SK-N-SH (cell line): ENCODE results near the gene FPR1. TPM values are rescaled to one million over a fixed set of nuclear protein-coding genes. Genes with fewer than 3 reads are reported as not detected.
A peak's percentile ranks its signal among the peaks of the same experiment; 100 is the strongest.

ENCODE experiments used
- CTCF ChIA-PET: fragments of 300-600, 350-600 bp; formaldehyde crosslinking; extraction: SDS; loops from one replicate; lab custom pipeline; 2021; lab: Yijun Ruan, JAX
- POLR2A ChIA-PET: fragments of 350-600 bp; sonication (Branson Sonifier 250); formaldehyde crosslinking; extraction: SDS; loops from one replicate; lab custom pipeline; 2020; ENCODE audit warnings: antibody characterized with exemption, inconsistent platforms; lab: Yijun Ruan, JAX
- DNase-seq: peaks from one replicate; pipeline ENCODE4 v3.0.0; 2012
- H2AFZ ChIP-seq: fragments of 200-600 bp; sonication (generic); 2 replicates; pipeline ENCODE4 v1.8.1; 2016; ENCODE audit warnings: antibody characterized with exemption, mild to moderate bottlenecking, low read depth
- H3F3A ChIP-seq: fragments of 200-600 bp; sonication (generic); replicated peaks from 2 replicates; pipeline ENCODE3; 2016; ENCODE audit warnings: antibody characterized with exemption, mild to moderate bottlenecking; ENCODE audit not compliant: insufficient read depth
- H3K27ac ChIP-seq, 2 experiments: fragments of 200-500 bp in 1 of 2; fragments of 200-600 bp in 1 of 2; sonication (Bioruptor generic) in 1 of 2; sonication (generic), shearing (Covaris generic) in 1 of 2; 2 replicates each; pipeline versions ENCODE4 v1.5.1 to v1.6.1; 2014 to 2016; ENCODE audit warnings: low read depth in 2 of 2, inconsistent platforms in 1 of 2, low read length in 1 of 2, mild to moderate bottlenecking in 1 of 2, mixed read lengths in 1 of 2
- H3K27me3 ChIP-seq: fragments of 200-600 bp; sonication (generic), shearing (Covaris generic); 2 replicates; pipeline ENCODE4 v1.6.1; 2016; ENCODE audit warnings: mixed run types; ENCODE audit not compliant: insufficient read depth
- H3K36me3 ChIP-seq, 2 experiments: fragments of 200-500 bp in 1 of 2; fragments of 200-600 bp in 1 of 2; sonication (Bioruptor generic) in 1 of 2; sonication (generic) in 1 of 2; replicated peaks in 1 of 2; 2 replicates each; pipeline versions ENCODE3 to v1.5.1; 2014 to 2016; ENCODE audit warnings: low read length in 1 of 2, mild to moderate bottlenecking in 1 of 2; ENCODE audit not compliant: insufficient read depth in 2 of 2, control insufficient read depth in 1 of 2
- H3K4me1 ChIP-seq, 2 experiments: fragments of 200-500 bp in 1 of 2; fragments of 200-600 bp in 1 of 2; sonication (Bioruptor generic) in 1 of 2; sonication (generic), shearing (Covaris generic) in 1 of 2; 2 replicates each; pipeline versions ENCODE4 v1.5.1 to v1.6.1; 2014 to 2016; ENCODE audit warnings: low read depth in 1 of 2, low read length in 1 of 2, mixed run types in 1 of 2; ENCODE audit not compliant: insufficient read depth in 2 of 2, control insufficient read depth in 1 of 2
- H3K4me2 ChIP-seq: fragments of 200-600 bp; sonication (generic), shearing (Covaris generic); 2 replicates; pipeline ENCODE4 v1.6.1; 2017; ENCODE audit warnings: mixed run types
- H3K4me3 ChIP-seq, 2 experiments: fragments of 200-500 bp in 1 of 2; fragments of 200-600 bp in 1 of 2; sonication (Bioruptor generic) in 1 of 2; sonication (generic), shearing (Covaris generic) in 1 of 2; 2 replicates each; pipeline versions ENCODE4 v1.5.1 to v1.8.1; 2014 to 2016; ENCODE audit warnings: low read depth in 2 of 2, inconsistent platforms in 1 of 2, low read length in 1 of 2, mild to moderate bottlenecking in 1 of 2, mixed read lengths in 1 of 2, moderate library complexity in 1 of 2
- H3K79me2 ChIP-seq: fragments of 200-600 bp; sonication (generic); 2 replicates; pipeline ENCODE4 v1.8.1; 2017; ENCODE audit warnings: mild to moderate bottlenecking; ENCODE audit not compliant: insufficient read depth
- H3K9ac ChIP-seq: fragments of 200-600 bp; sonication (generic); 2 replicates; pipeline ENCODE4 v1.6.1; 2017; ENCODE audit warnings: mixed run types
- H3K9me2 ChIP-seq: fragments of 200-600 bp; sonication (generic); 2 replicates; pipeline ENCODE4 v1.6.1; 2017; ENCODE audit warnings: mixed run types
- H3K9me3 ChIP-seq: fragments of 200-600 bp; sonication (generic); 2 replicates; pipeline ENCODE4 v1.6.1; 2017; ENCODE audit warnings: mixed run types, mild to moderate bottlenecking, moderate library complexity
- H4K20me1 ChIP-seq: fragments of 200-600 bp; sonication (generic); 2 replicates; pipeline ENCODE4 v1.6.1; 2017; ENCODE audit warnings: mild to moderate bottlenecking, mixed run types; ENCODE audit not compliant: insufficient read depth
- ELF1 ChIP-seq: IDR thresholded peaks from 2 replicates; pipeline ENCODE4 v1.4.0; 2012
- EZH2phosphoT487 ChIP-seq: fragments of 200-600 bp; sonication (generic); IDR thresholded peaks from 2 replicates; pipeline ENCODE4 v1.6.1; 2017; ENCODE audit warnings: low read depth, mixed run types, mild to moderate bottlenecking, antibody characterized with exemption, moderate library complexity, borderline replicate concordance
- FOSL2 ChIP-seq: IDR thresholded peaks from 2 replicates; pipeline ENCODE4 v1.4.0; 2012; ENCODE audit warnings: low read depth, mild to moderate bottlenecking, moderate library complexity, borderline replicate concordance
- FOXJ3 ChIP-seq: sonication (generic); formaldehyde crosslinking; IDR thresholded peaks from 2 replicates; pipeline ENCODE4 v1.5.1; 2020; ENCODE audit warnings: mild to moderate bottlenecking, missing genetic modification reagents
- GABPA ChIP-seq: IDR thresholded peaks from 2 replicates; pipeline ENCODE4 v1.4.0; 2012; ENCODE audit warnings: low read depth, mild to moderate bottlenecking
- GATA2 ChIP-seq: sonication (generic); formaldehyde crosslinking; IDR thresholded peaks from 2 replicates; pipeline ENCODE4 v1.5.0; 2020; ENCODE audit warnings: mild to moderate bottlenecking, missing genetic modification reagents
- JUND ChIP-seq: IDR thresholded peaks from 2 replicates; pipeline ENCODE4 v1.4.0; 2012
- MEF2A ChIP-seq: IDR thresholded peaks from 2 replicates; pipeline ENCODE4 v1.4.0; 2012; ENCODE audit warnings: low read depth, borderline replicate concordance
- NFIC ChIP-seq: IDR thresholded peaks from 2 replicates; pipeline ENCODE4 v1.4.0; 2012; ENCODE audit warnings: borderline replicate concordance
- POLR2AphosphoS5 ChIP-seq: IDR thresholded peaks from 2 replicates; pipeline ENCODE4 v1.6.1; 2012; ENCODE audit warnings: low read depth, low read length
- RFX5 ChIP-seq: IDR thresholded peaks from 2 replicates; pipeline ENCODE4 v1.6.1; 2012; ENCODE audit warnings: mild to moderate bottlenecking, improper control_type of control experiment, low read length
- TAF1 ChIP-seq: IDR thresholded peaks from 2 replicates; pipeline ENCODE4 v1.6.1; 2012; ENCODE audit warnings: low read depth, mild to moderate bottlenecking, low read length, moderate library complexity, borderline replicate concordance
- USF2 ChIP-seq: fragments of 150-350 bp; IDR thresholded peaks from 2 replicates; pipeline ENCODE4 v1.6.1; 2017; ENCODE audit warnings: antibody characterized with exemption, low read length, low read depth, borderline replicate concordance
- YY1 ChIP-seq: IDR thresholded peaks from 2 replicates; pipeline ENCODE4 v1.4.0; 2012; ENCODE audit warnings: low read depth, mild to moderate bottlenecking
- ZBTB33 ChIP-seq: IDR thresholded peaks from 2 replicates; pipeline ENCODE4 v1.4.0; 2012; ENCODE audit warnings: low read depth, borderline replicate concordance
- WGBS: methylation state at CpG from one replicate; pipeline ENCODE4 v1.1.6; 2017; ENCODE audit warnings: low lambda C conversion rate; 5-methylcytosine and 5-hydroxymethylcytosine counted together
- polyA plus RNA-seq, 3 experiments: library from polyadenylated mRNA; depleted of rRNA; stranded (reverse); fragments of >200 nt; gene quantifications; 2 replicates each; pipeline ENCODE4 v1.2.3, GENCODE V29; 2012
- TF ChIP-seq, protein P1 (sequence below): IDR thresholded peaks from 2 replicates; pipeline ENCODE4 v1.6.1; 2012; ENCODE audit warnings: mild to moderate bottlenecking, low read depth, low read length, moderate library complexity

The FPR1 gene
- polyA plus RNA-seq, 1 of the 3 experiments (the other 2 are of a cell fraction): not detected

DNA sequence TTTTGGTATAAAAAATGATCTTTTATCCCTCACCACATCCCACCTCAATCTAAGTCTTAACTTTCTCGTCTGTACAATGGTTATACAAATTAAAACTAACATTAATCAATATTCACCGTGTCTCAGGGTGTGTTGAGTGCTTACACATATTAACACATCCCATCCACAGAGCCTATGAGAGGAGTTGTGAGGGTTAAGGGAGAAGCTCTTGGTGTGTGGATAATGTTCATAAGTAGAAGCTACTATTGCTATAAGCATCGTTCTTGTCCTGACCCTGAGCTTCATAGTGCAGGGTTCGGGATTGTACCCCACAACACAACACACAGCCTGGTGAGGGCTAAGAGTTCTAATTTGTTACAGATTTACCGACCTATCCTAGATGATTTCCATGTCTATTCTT, 45.8 kb upstream of the FPR1 start:
- DNase-seq: no peak
- H3K9me3 ChIP-seq: no peaks in the 10 kb centered on the region
- 7% methylated on average over 5 of the region's 5 CpGs for WGBS
- no peaks in the 10 kb centered on the region for H3K36me3 ChIP-seq
- peaks cover 10 to 32% of the 10 kb centered on the region in 2 experiments; a peak in 3 of 4 replicates for H3K4me1 ChIP-seq
- no peaks in the 10 kb centered on the region for H3K9me2 ChIP-seq
- POLR2A ChIA-PET: no interaction called here
- no peaks in the 10 kb centered on the region; the same call in 1 of the 2 replicates for H3K79me2 ChIP-seq
- H3K9ac ChIP-seq: 0 out of 2 replicates have a peak overlapping the region, but pooled peaks have one; percentile 51
- CTCF ChIA-PET: interaction anchor here (2.1 to 2.4 kb wide), 2 partner anchors 10 to 20 kb away, joined by 7 to 9 read pairs; no protein-coding TSS in a partner anchor
- H3K27ac ChIP-seq: peak overlapping the region in 1 of 2 experiments; percentile 91; a peak in 1 of 4 replicates
- no peak overlapping the region for H2AFZ ChIP-seq
- H3F3A ChIP-seq: peaks cover 51% of the 10 kb centered on the region
- H3K27me3 ChIP-seq: no peaks in the 10 kb centered on the region
- no peaks in the 10 kb centered on the region for H4K20me1 ChIP-seq
- no peak overlapping the region; the same call in 1 of the 2 replicates for H3K4me2 ChIP-seq
- TF ChIP-seq FOSL2 (no peak), TAF1 (no peak), GABPA (no peak), RFX5 (no peak), USF2 (no peak), YY1 (no peak), GATA2 (CRISPR knock-in tag) (no peak), JUND (no peak), FOXJ3 (CRISPR knock-in tag) (no peak), NFIC (no peak), ELF1 (no peak), POLR2AphosphoS5 (no peak), MEF2A (no peak), ZBTB33 (no peak), EZH2phosphoT487 (no peak)
- TF ChIP-seq, protein P1, sequence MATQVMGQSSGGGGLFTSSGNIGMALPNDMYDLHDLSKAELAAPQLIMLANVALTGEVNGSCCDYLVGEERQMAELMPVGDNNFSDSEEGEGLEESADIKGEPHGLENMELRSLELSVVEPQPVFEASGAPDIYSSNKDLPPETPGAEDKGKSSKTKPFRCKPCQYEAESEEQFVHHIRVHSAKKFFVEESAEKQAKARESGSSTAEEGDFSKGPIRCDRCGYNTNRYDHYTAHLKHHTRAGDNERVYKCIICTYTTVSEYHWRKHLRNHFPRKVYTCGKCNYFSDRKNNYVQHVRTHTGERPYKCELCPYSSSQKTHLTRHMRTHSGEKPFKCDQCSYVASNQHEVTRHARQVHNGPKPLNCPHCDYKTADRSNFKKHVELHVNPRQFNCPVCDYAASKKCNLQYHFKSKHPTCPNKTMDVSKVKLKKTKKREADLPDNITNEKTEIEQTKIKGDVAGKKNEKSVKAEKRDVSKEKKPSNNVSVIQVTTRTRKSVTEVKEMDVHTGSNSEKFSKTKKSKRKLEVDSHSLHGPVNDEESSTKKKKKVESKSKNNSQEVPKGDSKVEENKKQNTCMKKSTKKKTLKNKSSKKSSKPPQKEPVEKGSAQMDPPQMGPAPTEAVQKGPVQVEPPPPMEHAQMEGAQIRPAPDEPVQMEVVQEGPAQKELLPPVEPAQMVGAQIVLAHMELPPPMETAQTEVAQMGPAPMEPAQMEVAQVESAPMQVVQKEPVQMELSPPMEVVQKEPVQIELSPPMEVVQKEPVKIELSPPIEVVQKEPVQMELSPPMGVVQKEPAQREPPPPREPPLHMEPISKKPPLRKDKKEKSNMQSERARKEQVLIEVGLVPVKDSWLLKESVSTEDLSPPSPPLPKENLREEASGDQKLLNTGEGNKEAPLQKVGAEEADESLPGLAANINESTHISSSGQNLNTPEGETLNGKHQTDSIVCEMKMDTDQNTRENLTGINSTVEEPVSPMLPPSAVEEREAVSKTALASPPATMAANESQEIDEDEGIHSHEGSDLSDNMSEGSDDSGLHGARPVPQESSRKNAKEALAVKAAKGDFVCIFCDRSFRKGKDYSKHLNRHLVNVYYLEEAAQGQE: no peak
- no peak overlapping the region for H3K4me3 ChIP-seq
